HEK293 (cell line): ENCODE data around the gene SLC44A1.

Experiments
- CTCF ChIA-PET: fragments of 350-600 bp; formaldehyde crosslinking; extraction: SDS; loops from one replicate; lab custom pipeline; 2021; ENCODE audit warnings: antibody characterized with exemption; lab: Yijun Ruan, JAX
- POLR2A ChIA-PET: fragments of 300-600 bp; formaldehyde crosslinking; extraction: SDS; loops from one replicate; lab custom pipeline; 2020; ENCODE audit warnings: antibody characterized with exemption, inconsistent platforms; lab: Yijun Ruan, JAX
- H3K27ac ChIP-seq: fragments of 200-500 bp; sonication (Bioruptor generic); 2 replicates; pipeline ENCODE4 v1.5.1; 2014; ENCODE audit warnings: low read depth, low read length, control low read depth, inconsistent platforms; ENCODE audit errors: extremely low read depth
- H3K36me3 ChIP-seq, 2 experiments: fragments of 200-500 bp in 1 of 2; sonication (Bioruptor generic) in 1 of 2; 1 replicate in 1 of 2; 2 replicates in 1 of 2; pipeline ENCODE4 v1.5.1; 2014 to 2017; ENCODE audit warnings: inconsistent platforms in 2 of 2, low read length in 2 of 2; ENCODE audit not compliant: control insufficient read depth in 2 of 2, insufficient read depth in 1 of 2
- H3K4me1 ChIP-seq: fragments of 200-500 bp; sonication (Bioruptor generic); 2 replicates; pipeline ENCODE4 v1.5.1; 2014; ENCODE audit warnings: mild to moderate bottlenecking, low read length, inconsistent platforms; ENCODE audit not compliant: control insufficient read depth, insufficient read depth
- H3K4me3 ChIP-seq: 2 replicates; pipeline ENCODE4 v1.5.1; 2011; ENCODE audit warnings: low read depth, mild to moderate bottlenecking, control low read depth, low read length, moderate library complexity
- H3K9me3 ChIP-seq: fragments of 200-500 bp; sonication (Bioruptor generic); 2 replicates; pipeline ENCODE4 v1.5.1; 2014; ENCODE audit warnings: low read depth, low read length, inconsistent platforms; ENCODE audit not compliant: control insufficient read depth, insufficient read depth
- ATF2 ChIP-seq: fragments of 450-650 bp; formaldehyde crosslinking; IDR thresholded peaks from 2 replicates; pipeline ENCODE4 v1.5.1; 2016; ENCODE audit warnings: missing biosample characterization, missing genetic modification characterization, low read depth
- IKZF3 ChIP-seq: fragments of 450-650 bp; IDR thresholded peaks from 2 replicates; pipeline ENCODE4 v1.5.0; 2018; ENCODE audit warnings: missing biosample characterization, mild to moderate bottlenecking, missing genetic modification characterization, moderate library complexity
- KLF10 ChIP-seq: fragments of 450-650 bp; IDR thresholded peaks from 2 replicates; pipeline ENCODE4 v1.5.1; 2018; ENCODE audit warnings: missing biosample characterization, mild to moderate bottlenecking, missing genetic modification characterization
- ZBTB20 ChIP-seq: fragments of 450-650 bp; formaldehyde crosslinking; IDR thresholded peaks from 2 replicates; pipeline ENCODE4 v1.5.1; 2016; ENCODE audit warnings: missing biosample characterization, missing genetic modification characterization
- ZBTB7A ChIP-seq: fragments of 450-650 bp; formaldehyde crosslinking; IDR thresholded peaks from 2 replicates; pipeline ENCODE4 v1.5.1; 2016; ENCODE audit warnings: low read depth, missing biosample characterization, missing genetic modification characterization
- ZNF133 ChIP-seq: fragments of 450-650 bp; formaldehyde crosslinking; IDR thresholded peaks from 2 replicates; pipeline ENCODE4 v1.5.1; 2016; ENCODE audit warnings: missing biosample characterization, missing genetic modification characterization
- ZNF223 ChIP-seq: fragments of 450-650 bp; formaldehyde crosslinking; IDR thresholded peaks from 2 replicates; pipeline ENCODE4 v1.5.1; 2016; ENCODE audit warnings: missing biosample characterization, missing genetic modification characterization
- ZNF266 ChIP-seq: fragments of 450-650 bp; formaldehyde crosslinking; IDR thresholded peaks from 2 replicates; pipeline ENCODE4 v1.5.1; 2016; ENCODE audit warnings: missing biosample characterization, missing genetic modification characterization, low read depth
- ZNF350 ChIP-seq: fragments of 450-650 bp; formaldehyde crosslinking; IDR thresholded peaks from 2 replicates; pipeline ENCODE4 v1.5.0; 2017; ENCODE audit warnings: missing biosample characterization, mild to moderate bottlenecking, missing genetic modification characterization
- ZNF354C ChIP-seq: fragments of 450-650 bp; formaldehyde crosslinking; IDR thresholded peaks from 2 replicates; pipeline ENCODE4 v1.5.1; 2016; ENCODE audit warnings: missing biosample characterization, missing genetic modification characterization, low read depth, borderline replicate concordance
- ZNF394 ChIP-seq: fragments of 450-650 bp; formaldehyde crosslinking; IDR thresholded peaks from 2 replicates; pipeline ENCODE4 v1.5.1; 2016; ENCODE audit warnings: missing biosample characterization, missing genetic modification characterization, mild to moderate bottlenecking, moderate library complexity, borderline replicate concordance
- ZNF501 ChIP-seq: fragments of 450-650 bp; formaldehyde crosslinking; IDR thresholded peaks from 2 replicates; pipeline ENCODE4 v1.5.1; 2016; ENCODE audit warnings: missing biosample characterization, missing genetic modification characterization
- ZNF530 ChIP-seq: fragments of 450-650 bp; formaldehyde crosslinking; IDR thresholded peaks from 2 replicates; pipeline ENCODE4 v1.5.1; 2016; ENCODE audit warnings: low read depth, missing biosample characterization, missing genetic modification characterization
- ZNF558 ChIP-seq: fragments of 450-650 bp; formaldehyde crosslinking; IDR thresholded peaks from 2 replicates; pipeline ENCODE4 v1.5.1; 2016; ENCODE audit warnings: missing biosample characterization, missing genetic modification characterization
- ZNF585B ChIP-seq: fragments of 450-650 bp; formaldehyde crosslinking; IDR thresholded peaks from 2 replicates; pipeline ENCODE4 v1.5.1; 2016; ENCODE audit warnings: missing biosample characterization, missing genetic modification characterization
- ZNF600 ChIP-seq: fragments of 450-650 bp; formaldehyde crosslinking; IDR thresholded peaks from 2 replicates; pipeline ENCODE4 v1.5.1; 2016; ENCODE audit warnings: missing biosample characterization, missing genetic modification characterization
- ZNF623 ChIP-seq: fragments of 450-650 bp; formaldehyde crosslinking; IDR thresholded peaks from 2 replicates; pipeline ENCODE4 v1.5.1; 2016; ENCODE audit warnings: missing biosample characterization, missing genetic modification characterization
- ZNF830 ChIP-seq: fragments of 450-650 bp; IDR thresholded peaks from 2 replicates; pipeline ENCODE4 v1.5.0; 2018; ENCODE audit warnings: missing biosample characterization, missing genetic modification characterization, low read depth, mild to moderate bottlenecking, moderate library complexity
- ZSCAN30 ChIP-seq: fragments of 450-650 bp; IDR thresholded peaks from 2 replicates; pipeline ENCODE4 v1.5.1; 2018; ENCODE audit warnings: missing biosample characterization, mild to moderate bottlenecking, missing genetic modification characterization, moderate library complexity
- ZXDB ChIP-seq: fragments of 450-650 bp; formaldehyde crosslinking; IDR thresholded peaks from 2 replicates; pipeline ENCODE4 v1.5.1; 2016; ENCODE audit warnings: missing biosample characterization, missing genetic modification characterization
- TF ChIP-seq, protein P1 (sequence below): fragments of 450-650 bp; formaldehyde crosslinking; conservative IDR thresholded peaks from 2 replicates; pipeline ENCODE4 v1.5.1; 2016; ENCODE audit warnings: low read depth, missing biosample characterization, missing genetic modification characterization

SLC44A1 gene

DNA sequence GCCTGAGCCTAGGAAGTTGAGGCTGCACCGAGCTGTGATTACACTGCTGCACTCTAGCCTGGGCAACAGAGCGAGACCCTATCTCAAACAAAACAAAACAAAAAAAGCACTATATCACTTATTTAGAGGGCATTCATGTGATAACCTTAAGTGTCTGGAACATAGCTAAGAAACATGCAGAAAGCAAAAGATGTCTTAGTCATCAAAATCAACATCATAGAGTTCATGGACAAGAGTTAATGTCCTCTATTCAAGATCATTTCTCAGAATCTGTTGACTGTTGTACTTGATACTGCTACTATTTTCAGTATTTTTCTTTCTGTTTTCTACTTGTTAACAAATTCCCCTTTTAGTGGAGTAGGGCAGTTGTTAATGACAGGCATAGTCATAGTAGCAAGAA is 228.8 kb downstream of the SLC44A1 start:
- ChIA-PET POLR2A (no interaction called here), CTCF (interaction anchor here (0.7 kb wide), 1 partner anchor 59 kb away, joined by 4 read pairs; no protein-coding TSS in a partner anchor)
- TF ChIP-seq ZNF623 (tag by site-specific recombination) = no peak
- no peak for TF ChIP-seq ZNF133
- TF ChIP-seq ZNF501 (tag by site-specific recombination) = no peak
- no peak for TF ChIP-seq ZNF530 (tag by site-specific recombination)
- no peak for TF ChIP-seq ZNF394 (tag by site-specific recombination)
- TF ChIP-seq ZNF558 (tag by site-specific recombination) = no peak
- no peak for TF ChIP-seq ZNF266
- TF ChIP-seq ZNF223 (tag by site-specific recombination) = no peak

GRCh38 chr9:105475302-105475701 is 230.9 kb downstream of the SLC44A1 start:
- no peak overlapping the region for H3K4me3 ChIP-seq
- no peaks in the 10 kb centered on the region for H3K4me1 ChIP-seq
- H3K27ac ChIP-seq = no peak overlapping the region
- TF ChIP-seq ZNF354C (tag by site-specific recombination) (no peak), ZBTB7A (tag by site-specific recombination) (no peak), ZXDB (tag by site-specific recombination) (no peak), ZNF350 (tag by site-specific recombination) (no peak), ZNF830 (tag by site-specific recombination) (no peak), ZSCAN30 (tag by site-specific recombination) (no peak), IKZF3 (tag by site-specific recombination) (no peak), ZNF600 (tag by site-specific recombination) (no peak), ZNF133 (no peak), ZBTB20 (no peak), KLF10 (no peak), ATF2 (tag by site-specific recombination) (no peak), ZNF585B (tag by site-specific recombination) (no peak)
- TF ChIP-seq, protein P1, sequence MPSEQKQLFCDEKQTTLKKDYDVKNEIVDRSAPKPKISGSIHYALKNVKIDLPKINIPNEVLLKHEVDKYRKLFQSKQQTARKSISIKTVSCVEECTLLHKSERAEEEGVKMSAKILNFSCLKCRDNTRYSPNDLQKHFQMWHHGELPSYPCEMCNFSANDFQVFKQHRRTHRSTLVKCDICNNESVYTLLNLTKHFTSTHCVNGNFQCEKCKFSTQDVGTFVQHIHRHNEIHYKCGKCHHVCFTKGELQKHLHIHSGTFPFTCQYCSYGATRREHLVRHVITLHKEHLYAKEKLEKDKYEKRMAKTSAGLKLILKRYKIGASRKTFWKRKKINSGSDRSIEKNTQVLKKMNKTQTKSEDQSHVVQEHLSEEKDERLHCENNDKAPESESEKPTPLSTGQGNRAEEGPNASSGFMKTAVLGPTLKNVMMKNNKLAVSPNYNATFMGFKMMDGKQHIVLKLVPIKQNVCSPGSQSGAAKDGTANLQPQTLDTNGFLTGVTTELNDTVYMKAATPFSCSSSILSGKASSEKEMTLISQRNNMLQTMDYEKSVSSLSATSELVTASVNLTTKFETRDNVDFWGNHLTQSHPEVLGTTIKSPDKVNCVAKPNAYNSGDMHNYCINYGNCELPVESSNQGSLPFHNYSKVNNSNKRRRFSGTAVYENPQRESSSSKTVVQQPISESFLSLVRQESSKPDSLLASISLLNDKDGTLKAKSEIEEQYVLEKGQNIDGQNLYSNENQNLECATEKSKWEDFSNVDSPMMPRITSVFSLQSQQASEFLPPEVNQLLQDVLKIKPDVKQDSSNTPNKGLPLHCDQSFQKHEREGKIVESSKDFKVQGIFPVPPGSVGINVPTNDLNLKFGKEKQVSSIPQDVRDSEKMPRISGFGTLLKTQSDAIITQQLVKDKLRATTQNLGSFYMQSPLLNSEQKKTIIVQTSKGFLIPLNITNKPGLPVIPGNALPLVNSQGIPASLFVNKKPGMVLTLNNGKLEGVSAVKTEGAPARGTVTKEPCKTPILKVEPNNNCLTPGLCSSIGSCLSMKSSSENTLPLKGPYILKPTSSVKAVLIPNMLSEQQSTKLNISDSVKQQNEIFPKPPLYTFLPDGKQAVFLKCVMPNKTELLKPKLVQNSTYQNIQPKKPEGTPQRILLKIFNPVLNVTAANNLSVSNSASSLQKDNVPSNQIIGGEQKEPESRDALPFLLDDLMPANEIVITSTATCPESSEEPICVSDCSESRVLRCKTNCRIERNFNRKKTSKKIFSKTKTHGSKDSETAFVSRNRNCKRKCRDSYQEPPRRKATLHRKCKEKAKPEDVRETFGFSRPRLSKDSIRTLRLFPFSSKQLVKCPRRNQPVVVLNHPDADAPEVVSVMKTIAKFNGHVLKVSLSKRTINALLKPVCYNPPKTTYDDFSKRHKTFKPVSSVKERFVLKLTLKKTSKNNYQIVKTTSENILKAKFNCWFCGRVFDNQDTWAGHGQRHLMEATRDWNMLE (tag by site-specific recombination) = no peak
- TF ChIP-seq, all 188 proteins: peak for 0
- Histone ChIP-seq H3K36me3 (peaks cover 0 to 8% of the 10 kb centered on the region in 2 experiments; a peak in 1 of 3 replicates), H3K9me3 (no peaks in the 10 kb centered on the region)
- POLR2A ChIA-PET = interaction anchor here (0.5 kb wide), 1 partner anchor 25 kb away, joined by 6 read pairs; no protein-coding TSS in a partner anchor
- CTCF ChIA-PET = interaction anchor here (1.6 kb wide), 1 partner anchor 22 kb away, joined by 4 read pairs; no protein-coding TSS in a partner anchor

More for the DNA sequence above, 228.8 kb downstream of the SLC44A1 start:
- Histone ChIP-seq H3K36me3 (peaks cover 0 to 18% of the 10 kb centered on the region in 2 experiments; a peak in 2 of 3 replicates), H3K4me1 (no peaks in the 10 kb centered on the region), H3K27ac (no peak overlapping the region), H3K4me3 (no peak overlapping the region), H3K9me3 (no peaks in the 10 kb centered on the region)
